Esophagus muscularis mucosa (tissue), 4 donors: ENCODE data around the gene CLIP4. TPM values are rescaled to one million over a fixed set of nuclear protein-coding genes. Genes with fewer than 3 reads are reported as not detected.

Experiments
- DNase-seq: peaks from one replicate; pipeline ENCODE4 v3.0.0-alpha.2; 2017; ENCODE audit errors: extremely low spot score
- H3K27ac ChIP-seq, 4 donors: fragments of 200-600 bp; sonication (generic); replicated peaks in 1 of 4; 1 replicate in 3 of 4; 2 replicates in 1 of 4; pipeline ENCODE4 v1.5.1; 2016 to 2019; ENCODE audit warnings: mild to moderate bottlenecking in 1 of 4
- H3K27me3 ChIP-seq, 4 donors: fragments of 200-600 bp; sonication (generic); one replicate each; pipeline versions ENCODE4 v1.5.1 to v1.6.0; 2016 to 2019
- H3K36me3 ChIP-seq, 4 donors: fragments of 200-600 bp; sonication (generic); one replicate each; pipeline ENCODE4 v1.5.1; 2016 to 2019
- H3K4me1 ChIP-seq, 4 donors: fragments of 200-600 bp; sonication (generic); one replicate each; pipeline ENCODE4 v1.5.1; 2016 to 2019
- H3K4me3 ChIP-seq, 4 donors: fragments of 200-600 bp; sonication (generic); 1 replicate in 2 of 4; 2 replicates in 2 of 4; pipeline ENCODE4 v1.5.1; 2016 to 2019; ENCODE audit warnings: mild to moderate bottlenecking in 4 of 4, moderate library complexity in 1 of 4
- H3K9me3 ChIP-seq, 4 donors: fragments of 200-600 bp; sonication (generic); 1 replicate in 3 of 4; 2 replicates in 1 of 4; pipeline ENCODE4 v1.5.1; 2016 to 2019
- CTCF ChIP-seq, 3 experiments: fragments of 200-600 bp in 2 of 3; fragments of 450-650 bp in 1 of 3; sonication (generic) in 2 of 3; IDR thresholded peaks; one replicate each; pipeline ENCODE4 v1.5.1; 2017 to 2019; ENCODE audit warnings: antibody characterized with exemption in 3 of 3, mild to moderate bottlenecking in 2 of 3, moderate library complexity in 1 of 3
- EP300 ChIP-seq: sonication (generic); formaldehyde crosslinking; IDR thresholded peaks from one replicate; pipeline ENCODE4 v1.6.1; 2017; ENCODE audit warnings: antibody characterized with exemption
- POLR2A ChIP-seq: fragments of 450-650 bp; IDR thresholded peaks from one replicate; pipeline ENCODE4 v1.6.1; 2017; ENCODE audit warnings: antibody characterized with exemption, moderate library complexity, mild to moderate bottlenecking, low read depth
- POLR2AphosphoS5 ChIP-seq, 2 donors: sonication (generic); formaldehyde crosslinking; IDR thresholded peaks; one replicate each; pipeline ENCODE4 v1.6.1; 2017; ENCODE audit warnings: antibody characterized with exemption in 2 of 2
- WGBS: methylation state at CpG from one replicate; pipeline ENCODE4 v1.1.5; 2018; 5-methylcytosine and 5-hydroxymethylcytosine counted together
- intact Hi-C: fragments of 100-400 bp; cut with DNase I; formaldehyde crosslinking; loops from one replicate; pipeline ENCODE4 v1.15.1; 2023
- total RNA-seq, 4 donors: library from RNA; depleted of rRNA; stranded (reverse); fragments of >200 nt; gene quantifications; one replicate each; pipeline versions ENCODE4 v1.1.0 to v1.2.1, GENCODE V29; 2016

Gene CLIP4
- total RNA-seq, 4 donors from 2014 or later, result 58.5 to 83.1 (median 66.8) TPM

GRCh38 chr2:29224693-29225551 is 109.7 kb downstream of the CLIP4 start:
- Histone ChIP-seq H3K4me1 (peaks cover 0 to 10% (median 0%) of the 10 kb centered on the region in 4 donors), H3K36me3 (no peaks in the 10 kb centered on the region), H3K27me3 (peaks cover 0 to 49% (median 0%) of the 10 kb centered on the region in 4 donors), H3K9me3 (no peaks in the 10 kb centered on the region), H3K27ac (no peak overlapping the region), H3K4me3 (no peak overlapping the region)
- TF ChIP-seq POLR2AphosphoS5 (IDR thresholded peaks at IDR 0.05) (no peak), EP300 (no peak), POLR2A (no peak), CTCF (IDR thresholded peaks at IDR 0.05) (no peak)
- no peak for DNase-seq
- WGBS, result 79% methylated on average over 12 of the region's 17 CpGs
- intact Hi-C loops, result no loop called here

GRCh38 chr2:29225814-29226213 is 110.6 kb downstream of the CLIP4 start:
- DNase-seq, result no peak
- H3K27ac ChIP-seq, result no peak overlapping the region
- H3K9me3 ChIP-seq, result no peaks in the 10 kb centered on the region
- no peak for TF ChIP-seq POLR2A
- TF ChIP-seq CTCF (IDR thresholded peaks at IDR 0.05), result no peak
- H3K4me3 ChIP-seq, result no peak overlapping the region
- intact Hi-C loops, result no loop called here
- WGBS, result 84% methylated on average over 8 of the region's 8 CpGs
- H3K4me1 ChIP-seq, result peaks cover 0 to 10% (median 0%) of the 10 kb centered on the region in 4 donors
- H3K36me3 ChIP-seq, result no peaks in the 10 kb centered on the region
- H3K27me3 ChIP-seq, result peaks cover 0 to 49% (median 0%) of the 10 kb centered on the region in 4 donors

- Histone ChIP-seq H3K27me3 (peaks cover 0 to 49% (median 0%) of the 10 kb centered on the region in 4 donors), H3K36me3 (no peaks in the 10 kb centered on the region), H3K27ac (no peak overlapping the region), H3K4me1 (peaks cover 0 to 10% (median 0%) of the 10 kb centered on the region in 4 donors), H3K9me3 (no peaks in the 10 kb centered on the region), H3K4me3 (no peak overlapping the region)
- no peak for DNase-seq
- WGBS, result 82% methylated on average over 3 of the region's 3 CpGs
- no peak for TF ChIP-seq EP300
- no peak for TF ChIP-seq CTCF (IDR thresholded peaks at IDR 0.05)
- no peak for TF ChIP-seq POLR2A
- TF ChIP-seq POLR2AphosphoS5 (IDR thresholded peaks at IDR 0.05), result no peak
- intact Hi-C loops, result no loop called here
Measured at GRCh38 chr2:29226375-29226774, 111.2 kb downstream of the CLIP4 start.

GRCh38 chr2:29226808-29227207 is 111.6 kb downstream of the CLIP4 start:
- DNase-seq, result no peak
- 52% methylated on average over 7 of the region's 7 CpGs for WGBS
- H3K4me1 ChIP-seq, result peaks cover 0 to 10% (median 0%) of the 10 kb centered on the region in 4 donors
- intact Hi-C loops, result no loop called here
- no peaks in the 10 kb centered on the region for H3K36me3 ChIP-seq
- H3K27ac ChIP-seq, result no peak overlapping the region
- H3K9me3 ChIP-seq, result no peaks in the 10 kb centered on the region
- H3K4me3 ChIP-seq, result no peak overlapping the region
- H3K27me3 ChIP-seq, result peaks cover 0 to 49% (median 0%) of the 10 kb centered on the region in 4 donors
- TF ChIP-seq CTCF (IDR thresholded peaks at IDR 0.05) (no peak), EP300 (no peak), POLR2AphosphoS5 (IDR thresholded peaks at IDR 0.05) (no peak), POLR2A (no peak)
